ENCODE results near the gene GINS2. TPM values are rescaled to one million over a fixed set of nuclear protein-coding genes. Genes with fewer than 3 reads are reported as not detected.

Gene GINS2
- total RNA-seq, 1 donor from 2014 or later = 9.1 TPM

GRCh38 chr16:85654251-85655095, 34.3 kb downstream of the GINS2 start:
- no peak for TF ChIP-seq CTCF (IDR thresholded peaks at IDR 0.05; ENCODE audit: unreplicated experiment)
- Mint-ChIP-seq H3K4me3 (ENCODE audit: unreplicated experiment) (no peak overlapping the region), H3K27me3 (ENCODE audit: unreplicated experiment) (peaks cover 10% of the 10 kb centered on the region), H3K9me3 (ENCODE audit: unreplicated experiment) (no peaks in the 10 kb centered on the region), H3K27ac (ENCODE audit: unreplicated experiment) (no peak overlapping the region), H3K36me3 (ENCODE audit: low read depth, unreplicated experiment) (no peaks in the 10 kb centered on the region), H3K4me1 (ENCODE audit: unreplicated experiment) (no peaks in the 10 kb centered on the region)
- DNase-seq (ENCODE audit: low spot score) = no peak

- Mint-ChIP-seq H3K36me3 (ENCODE audit: low read depth, unreplicated experiment) (no peaks in the 10 kb centered on the region), H3K27ac (ENCODE audit: unreplicated experiment) (no peak overlapping the region), H3K27me3 (ENCODE audit: unreplicated experiment) (peaks cover 11% of the 10 kb centered on the region), H3K4me1 (ENCODE audit: unreplicated experiment) (no peaks in the 10 kb centered on the region), H3K4me3 (ENCODE audit: unreplicated experiment) (no peak overlapping the region), H3K9me3 (ENCODE audit: unreplicated experiment) (no peaks in the 10 kb centered on the region)
- no peak for TF ChIP-seq CTCF (IDR thresholded peaks at IDR 0.05; ENCODE audit: unreplicated experiment)
- DNase-seq (ENCODE audit: low spot score) = no peak
Measured at GRCh38 chr16:85653290-85653891, 35.4 kb downstream of the GINS2 start.

DNA sequence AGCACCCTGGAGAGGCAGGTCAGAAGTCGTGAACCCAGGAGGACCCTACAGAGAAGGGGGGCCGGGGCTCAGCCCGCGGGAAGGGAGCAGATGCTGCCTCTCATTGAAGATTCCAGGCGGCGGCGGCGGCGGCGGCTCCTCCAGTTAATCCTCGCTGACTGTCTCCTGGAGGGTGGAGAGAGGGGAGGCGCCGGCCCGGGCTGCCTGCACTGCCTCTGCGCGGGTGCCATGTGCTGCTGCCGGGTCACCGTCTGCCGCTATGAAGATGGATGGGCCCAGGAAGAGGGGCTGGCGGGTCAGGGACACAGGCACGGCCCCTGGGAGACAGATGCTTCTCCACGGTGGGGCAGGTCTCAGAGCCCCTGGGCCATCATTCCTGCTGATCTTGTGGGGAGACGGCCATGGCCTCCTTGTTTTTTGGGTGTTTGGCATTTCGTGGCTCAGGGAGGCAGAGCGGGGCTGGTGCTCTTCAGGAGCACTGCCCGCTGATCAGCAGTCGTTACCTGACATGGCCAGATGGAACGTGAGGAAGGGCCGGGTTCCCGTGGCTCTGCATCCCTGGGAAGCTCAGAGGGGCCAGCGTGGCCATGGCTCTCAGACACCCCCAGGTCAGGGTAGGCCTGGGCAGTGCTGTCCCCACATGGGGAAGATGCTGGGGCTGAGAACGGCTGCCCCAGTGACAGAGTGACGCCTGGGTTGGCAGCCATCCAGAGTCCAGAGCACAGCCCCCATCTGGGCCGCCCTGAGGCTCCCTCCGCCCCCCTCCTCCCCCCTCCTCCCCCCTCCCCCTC, 36.1 kb downstream of the GINS2 start:
- no peak for TF ChIP-seq CTCF (IDR thresholded peaks at IDR 0.05; ENCODE audit: unreplicated experiment)
- H3K9me3 Mint-ChIP-seq (ENCODE audit: unreplicated experiment) = no peaks in the 10 kb centered on the region
- DNase-seq (ENCODE audit: low spot score) = no peak
- no peak overlapping the region for H3K27ac Mint-ChIP-seq (ENCODE audit: unreplicated experiment)
- no peaks in the 10 kb centered on the region for H3K36me3 Mint-ChIP-seq (ENCODE audit: low read depth, unreplicated experiment)
- H3K27me3 Mint-ChIP-seq (ENCODE audit: unreplicated experiment) = peaks cover 11% of the 10 kb centered on the region
- no peak overlapping the region for H3K4me3 Mint-ChIP-seq (ENCODE audit: unreplicated experiment)
- no peaks in the 10 kb centered on the region for H3K4me1 Mint-ChIP-seq (ENCODE audit: unreplicated experiment)

GRCh38 chr16:85651629-85652430, 36.9 kb downstream of the GINS2 start:
- no peak for DNase-seq (ENCODE audit: low spot score)
- Mint-ChIP-seq H3K27me3 (ENCODE audit: unreplicated experiment) (peaks cover 15% of the 10 kb centered on the region), H3K27ac (ENCODE audit: unreplicated experiment) (no peak overlapping the region), H3K36me3 (ENCODE audit: low read depth, unreplicated experiment) (no peaks in the 10 kb centered on the region), H3K4me1 (ENCODE audit: unreplicated experiment) (no peaks in the 10 kb centered on the region), H3K9me3 (ENCODE audit: unreplicated experiment) (no peaks in the 10 kb centered on the region), H3K4me3 (ENCODE audit: unreplicated experiment) (no peak overlapping the region)
- no peak for TF ChIP-seq CTCF (IDR thresholded peaks at IDR 0.05; ENCODE audit: unreplicated experiment)

All from endothelial cell (in vitro differentiated cells).